HG03025 (cell line): Measurements from ENCODE around the gene SORCS2.

Source experiments
- ATAC-seq: cut with Tn5 transposase; IDR thresholded peaks from one replicate; pipeline ENCODE4 v1.9.1; 2021; ENCODE audit warnings: mild to moderate bottlenecking, moderate library complexity; ENCODE audit not compliant: unreplicated experiment, low FRiP score

SORCS2 gene

DNA sequence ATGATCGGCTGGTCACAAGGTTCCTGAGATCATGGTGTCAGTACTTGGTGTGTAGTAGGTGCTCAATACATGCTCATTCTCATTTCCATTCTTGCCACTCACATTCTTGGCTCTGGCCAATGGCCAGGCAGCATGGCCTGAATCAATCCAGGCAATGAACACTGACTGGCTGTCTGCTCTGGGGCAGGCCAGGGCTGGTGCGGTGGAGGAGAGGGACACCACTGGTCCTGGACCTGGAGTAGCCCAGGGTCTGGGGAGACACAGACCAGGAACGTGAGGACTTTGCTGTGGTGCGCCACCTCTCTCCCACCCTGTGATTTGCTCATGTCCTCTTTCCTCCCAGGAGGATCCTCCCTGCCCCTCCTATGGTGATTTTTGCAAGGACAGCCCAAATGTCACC lies 122.9 kb downstream of the SORCS2 start:
- ATAC-seq, result no peak

DNA sequence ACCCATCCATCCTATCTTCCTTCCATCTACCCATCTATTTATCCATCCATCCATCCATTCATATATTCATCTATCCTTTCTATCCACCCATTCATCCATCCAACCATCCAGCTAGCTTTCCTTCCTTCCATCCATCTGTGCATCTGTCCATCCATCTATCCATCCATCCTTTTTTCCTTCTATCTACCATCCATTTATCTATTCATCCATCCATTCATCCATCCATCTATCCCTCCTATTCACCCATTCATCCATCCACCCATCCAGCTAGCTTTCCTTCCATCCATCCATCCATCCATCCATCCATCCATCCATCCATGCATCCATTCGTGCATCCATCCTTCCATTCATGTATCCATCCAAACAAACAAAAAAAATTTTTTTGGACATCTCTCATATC lies 123.6 kb downstream of the SORCS2 start:
- no peak for ATAC-seq

DNA sequence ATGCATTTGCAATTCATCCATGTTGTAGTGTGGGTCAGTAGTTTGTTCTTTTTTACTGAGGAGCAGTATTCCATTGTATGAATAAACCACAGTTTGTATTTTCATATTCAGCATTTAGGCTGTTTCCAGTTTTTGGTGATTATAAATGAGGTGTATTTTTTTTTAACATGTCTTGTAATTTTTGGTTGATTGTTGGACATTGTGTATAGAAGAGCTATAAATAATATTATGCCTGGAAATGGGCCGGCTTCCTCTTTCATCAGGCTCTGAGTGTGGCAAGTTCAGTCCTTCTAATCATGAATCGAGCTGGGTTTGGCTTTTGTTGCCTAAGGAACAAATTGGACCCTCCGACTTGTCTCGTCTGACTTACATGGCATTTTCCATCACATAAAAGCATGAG lies 126.7 kb downstream of the SORCS2 start:
- ATAC-seq, result no peak

DNA sequence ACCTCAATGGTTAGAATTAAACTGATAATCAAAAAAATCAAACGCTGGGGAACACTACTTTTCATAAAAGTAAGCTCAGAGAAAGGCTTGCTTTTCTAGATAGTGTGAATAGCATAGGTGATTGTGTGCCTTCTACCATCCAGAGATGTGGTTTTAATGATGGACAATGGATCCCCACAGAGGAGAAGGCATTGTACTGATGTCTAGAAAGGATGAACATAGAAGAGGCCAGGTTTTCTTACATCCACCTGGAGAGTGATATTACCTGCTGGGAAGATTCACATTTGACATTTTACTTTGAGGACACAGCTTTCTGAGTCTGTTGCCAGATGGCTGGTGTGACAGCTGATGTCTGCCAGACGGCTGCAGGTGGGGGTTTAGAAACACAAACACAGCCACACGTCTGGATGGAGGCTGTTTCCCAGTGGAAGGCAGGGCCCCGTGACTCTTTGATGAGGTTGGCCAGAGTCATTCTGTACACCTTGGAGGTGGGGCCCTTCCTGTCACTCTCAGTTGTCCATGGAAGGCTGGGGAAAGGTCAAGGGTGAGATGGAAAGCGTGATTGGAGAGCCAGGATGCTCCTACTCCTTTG lies 128.0 kb downstream of the SORCS2 start:
- ATAC-seq, result no peak

DNA sequence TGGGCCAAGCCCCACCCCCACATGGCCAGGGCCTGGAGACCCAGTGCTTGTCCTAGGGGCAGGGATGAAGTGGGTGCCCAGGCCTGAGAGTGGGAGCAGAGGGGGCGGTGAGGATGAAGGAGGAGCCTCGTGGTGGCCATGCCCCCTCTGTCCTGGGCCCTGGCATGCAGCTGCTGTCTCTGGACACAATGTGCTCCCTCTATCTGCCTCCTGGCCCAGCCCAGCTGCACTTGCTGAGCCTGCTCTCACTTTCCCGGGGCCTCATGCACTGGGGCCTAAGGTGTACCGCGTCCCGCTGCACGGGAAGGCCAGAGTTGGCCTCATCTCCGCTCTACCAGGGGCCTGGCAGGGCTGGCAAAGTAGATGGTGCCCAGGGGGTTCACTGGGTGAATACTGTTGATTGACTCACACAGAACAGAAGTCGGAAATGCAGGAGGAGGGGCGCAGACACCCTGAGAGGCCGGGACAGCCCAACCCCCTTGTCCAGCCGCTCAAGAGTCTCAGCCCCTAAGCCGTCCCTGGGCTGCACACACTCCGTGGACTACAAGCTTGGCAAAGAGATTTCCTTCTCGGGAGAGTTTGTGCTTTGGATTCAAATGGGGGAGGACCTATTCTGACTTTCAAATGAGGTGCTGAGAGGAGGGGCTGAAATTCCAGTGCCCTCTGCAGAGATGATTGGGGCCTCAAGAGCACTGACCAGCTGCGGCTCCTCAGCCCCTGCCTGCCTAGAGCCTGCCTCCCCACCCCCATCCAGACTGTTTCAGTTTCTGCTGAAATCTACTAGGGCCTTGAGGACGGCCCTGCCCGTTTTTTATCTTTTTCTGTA lies 130.0 kb downstream of the SORCS2 start:
- no peak for ATAC-seq

DNA sequence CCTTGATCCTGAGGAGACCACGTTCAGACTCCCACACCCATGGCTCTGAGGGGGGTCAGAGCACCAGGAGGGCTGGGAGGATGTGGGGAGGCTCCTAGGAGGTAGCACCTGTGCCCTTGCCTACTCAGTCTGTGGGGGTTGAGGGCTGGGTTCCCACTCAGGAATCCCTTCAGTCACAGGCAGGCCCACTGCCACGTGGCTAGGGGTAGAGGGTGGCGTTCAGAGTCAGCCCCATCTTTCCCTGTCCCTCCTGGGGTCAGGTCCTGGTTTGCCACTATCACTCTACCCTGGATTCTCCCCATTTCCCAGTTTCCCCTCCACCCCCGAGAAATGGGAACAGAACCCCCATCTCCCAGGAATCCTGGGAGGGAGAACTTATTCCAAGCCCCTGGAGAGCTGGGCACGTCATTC lies 131.1 kb downstream of the SORCS2 start:
- no peak for ATAC-seq

DNA sequence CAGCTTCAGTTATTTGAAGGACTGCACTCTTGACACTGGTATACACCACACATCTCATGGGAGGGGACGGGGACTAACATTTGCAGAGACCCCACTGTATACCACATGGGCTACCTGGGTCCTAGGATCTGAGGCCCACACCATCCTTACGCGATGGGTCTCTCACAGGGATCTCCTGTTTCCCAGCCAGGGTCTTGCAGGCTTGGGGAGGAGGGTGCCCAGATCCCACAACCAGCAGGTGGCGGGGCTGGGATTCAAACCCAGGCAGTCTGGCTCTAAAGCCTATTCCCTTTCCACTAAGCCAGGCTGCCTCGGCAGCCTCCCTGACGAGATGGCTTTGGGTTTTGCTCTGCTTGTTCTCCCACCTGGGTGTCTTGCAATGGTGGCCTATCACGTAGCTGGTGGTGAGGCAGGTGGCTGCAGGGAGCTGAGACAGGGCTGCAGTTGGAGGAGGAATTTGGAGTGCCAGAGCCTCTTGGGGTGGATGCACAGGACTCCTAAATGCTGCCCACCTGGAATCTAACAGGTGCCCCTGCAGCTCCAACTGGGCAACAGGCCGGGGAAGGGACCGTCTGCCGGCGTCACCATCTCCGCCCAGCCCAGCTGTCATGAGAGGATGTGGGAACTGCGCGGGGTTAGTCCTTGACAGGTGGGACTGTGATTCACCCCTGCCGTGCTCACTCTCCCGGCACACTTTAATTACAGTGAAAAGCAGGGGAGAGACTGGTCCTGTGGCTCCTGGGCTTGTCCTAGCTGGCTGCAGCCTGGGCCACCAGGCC lies 131.7 kb downstream of the SORCS2 start:
- no peak for ATAC-seq

DNA sequence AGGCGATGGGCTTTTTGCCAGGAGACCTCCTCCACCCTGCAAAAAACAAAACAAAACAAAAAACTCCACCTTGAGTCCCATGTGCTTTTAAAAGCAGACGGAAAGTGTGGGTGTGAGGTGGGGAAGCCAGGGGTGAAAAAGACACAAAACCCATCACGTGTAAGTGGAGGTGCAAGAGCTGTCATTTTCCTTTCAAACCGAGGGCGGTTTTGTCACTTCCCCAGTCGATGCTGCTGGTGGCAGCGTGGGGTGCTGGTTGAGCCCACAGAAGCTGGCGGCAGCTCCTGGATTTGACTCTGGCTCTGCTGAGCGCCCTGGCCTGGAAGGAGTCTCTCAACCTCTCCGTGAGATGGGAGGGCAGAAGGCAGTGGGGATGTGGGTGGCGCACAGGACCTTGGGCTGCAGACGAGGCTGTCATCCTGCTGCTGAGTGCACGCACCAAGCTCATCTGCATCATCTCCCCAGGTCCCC lies 132.3 kb downstream of the SORCS2 start:
- ATAC-seq, result no peak

DNA sequence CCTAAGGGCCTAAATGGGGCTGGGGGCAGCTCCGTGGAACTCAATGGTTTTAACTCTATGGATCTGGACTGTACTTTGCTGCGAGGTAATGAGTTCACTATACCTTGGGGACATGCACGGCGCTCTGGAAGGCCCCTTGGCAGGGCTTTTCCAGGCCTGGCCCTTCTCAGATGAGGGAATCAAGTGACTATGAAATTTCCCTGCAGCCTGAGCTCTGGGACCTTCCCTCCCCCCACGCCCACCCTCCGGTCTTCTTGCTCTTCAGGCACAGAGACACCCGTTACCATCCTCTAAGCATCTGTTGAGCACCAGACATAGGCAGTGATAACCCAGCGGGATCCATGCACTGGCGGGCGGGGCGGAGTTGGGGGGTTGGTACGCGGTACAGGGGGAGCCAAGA lies 133.2 kb downstream of the SORCS2 start:
- no peak for ATAC-seq

DNA sequence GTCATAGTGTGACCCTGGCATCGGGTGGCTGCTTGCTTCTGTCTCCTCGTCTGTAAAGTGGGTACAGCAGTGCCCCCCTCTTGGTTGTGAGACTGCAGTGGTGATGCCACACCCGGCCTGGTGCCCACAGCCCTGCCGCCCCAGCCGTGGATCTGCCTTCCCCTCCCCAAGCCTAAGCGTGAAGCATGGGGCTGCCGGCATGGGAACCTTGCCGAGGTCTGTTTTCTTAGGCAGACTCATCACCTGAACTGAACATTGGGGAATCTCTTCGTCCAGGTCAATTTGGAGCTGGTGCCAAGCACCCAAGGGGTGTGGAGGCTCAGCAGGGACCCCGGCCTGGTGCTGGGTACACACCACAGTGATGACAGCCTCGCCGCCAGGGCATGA lies 134.0 kb downstream of the SORCS2 start:
- ATAC-seq, result no peak

DNA sequence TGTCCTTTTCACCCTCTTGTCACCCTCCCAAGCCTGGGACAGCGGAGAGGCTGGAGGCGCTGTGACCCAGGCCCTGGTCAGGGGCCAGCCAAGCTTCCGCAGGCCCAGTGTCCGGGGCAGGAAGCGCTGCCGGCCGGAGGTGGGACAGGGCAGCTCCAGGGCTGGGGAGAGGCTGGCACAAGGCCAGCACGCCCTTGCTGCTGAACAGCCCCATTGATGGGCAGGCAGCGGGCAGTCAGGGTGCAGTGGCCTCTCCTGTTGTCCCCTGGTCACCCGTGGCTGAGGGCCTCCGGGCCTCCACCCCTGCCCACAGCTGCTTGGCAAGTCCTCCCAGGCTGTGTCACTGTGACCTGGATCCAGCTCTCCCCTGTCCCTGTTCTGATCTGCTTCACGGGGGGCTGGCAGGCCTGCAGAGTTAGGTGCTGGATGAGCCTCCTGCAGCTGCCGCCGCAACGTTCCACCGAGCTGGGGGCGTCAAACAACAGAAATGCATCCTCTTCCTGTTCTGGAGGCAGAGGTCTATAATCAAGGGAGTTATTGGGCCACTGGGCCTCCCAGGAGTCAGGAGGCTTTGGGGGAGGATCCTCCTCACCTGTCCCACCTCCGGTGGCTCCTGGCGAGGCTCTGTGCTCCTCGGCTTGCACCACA lies 134.5 kb downstream of the SORCS2 start:
- no peak for ATAC-seq

DNA sequence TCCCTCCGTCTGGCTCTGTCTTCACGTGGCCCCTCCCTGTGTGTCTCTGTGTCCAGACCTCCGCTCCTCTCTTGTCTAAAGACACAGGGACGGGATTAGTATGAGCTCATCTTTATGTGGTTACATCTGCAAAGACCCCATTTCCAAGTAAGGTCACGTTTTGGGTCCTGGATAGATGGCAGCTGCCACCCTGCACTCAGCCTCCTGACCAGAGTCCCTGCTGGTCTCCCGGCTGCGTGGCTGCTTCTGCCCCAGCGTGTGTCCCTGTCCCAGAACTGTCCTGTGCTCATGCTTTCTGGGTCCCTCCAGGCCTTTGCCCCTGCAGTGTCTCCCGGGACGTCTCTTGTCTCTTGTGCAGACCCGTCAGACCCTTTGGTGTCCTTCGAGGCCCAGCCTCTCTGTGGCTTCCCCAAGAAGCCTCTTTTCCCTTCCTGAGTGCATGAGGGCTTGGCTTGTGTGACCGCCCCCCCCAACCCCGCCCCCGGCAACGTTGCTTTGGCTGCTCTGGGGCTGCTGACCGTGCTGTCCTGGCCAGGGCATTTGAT lies 135.1 kb downstream of the SORCS2 start:
- no peak for ATAC-seq

DNA sequence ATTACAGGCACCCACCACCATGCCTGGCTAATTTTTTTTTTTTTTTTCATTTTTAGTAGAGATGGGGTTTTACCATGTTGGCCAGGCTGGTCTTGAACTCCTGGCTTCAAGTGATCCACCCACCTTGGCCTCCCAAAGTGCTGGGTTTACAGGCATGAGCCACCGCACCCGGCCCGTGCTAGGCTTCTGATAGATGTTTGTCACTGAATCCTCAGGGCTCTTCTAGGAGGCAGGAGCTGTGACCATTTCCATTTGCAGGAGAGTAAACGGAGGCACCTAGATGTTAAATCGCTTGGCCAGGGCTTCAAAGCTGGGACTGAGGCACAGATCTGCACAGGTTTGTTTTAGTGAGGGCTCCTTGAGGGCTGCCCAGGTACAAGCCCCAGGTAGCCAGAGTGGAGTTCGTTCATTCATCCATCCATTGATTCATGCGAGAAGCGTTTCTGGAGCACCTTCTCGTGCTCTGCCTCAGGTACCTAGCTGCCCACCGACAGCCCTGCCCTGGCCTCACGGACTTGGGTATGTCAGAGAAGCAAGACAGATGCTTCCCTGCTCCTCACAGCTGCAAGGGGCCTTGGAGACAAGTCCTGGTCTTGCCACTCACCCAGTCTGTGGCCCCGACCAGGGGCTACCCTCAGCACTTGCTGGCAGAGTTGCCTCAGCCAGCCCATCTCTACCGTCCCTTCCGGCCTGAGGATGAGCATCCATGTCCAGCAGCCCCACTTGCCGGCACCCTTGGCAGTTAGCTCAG lies 136.0 kb downstream of the SORCS2 start:
- no peak for ATAC-seq

DNA sequence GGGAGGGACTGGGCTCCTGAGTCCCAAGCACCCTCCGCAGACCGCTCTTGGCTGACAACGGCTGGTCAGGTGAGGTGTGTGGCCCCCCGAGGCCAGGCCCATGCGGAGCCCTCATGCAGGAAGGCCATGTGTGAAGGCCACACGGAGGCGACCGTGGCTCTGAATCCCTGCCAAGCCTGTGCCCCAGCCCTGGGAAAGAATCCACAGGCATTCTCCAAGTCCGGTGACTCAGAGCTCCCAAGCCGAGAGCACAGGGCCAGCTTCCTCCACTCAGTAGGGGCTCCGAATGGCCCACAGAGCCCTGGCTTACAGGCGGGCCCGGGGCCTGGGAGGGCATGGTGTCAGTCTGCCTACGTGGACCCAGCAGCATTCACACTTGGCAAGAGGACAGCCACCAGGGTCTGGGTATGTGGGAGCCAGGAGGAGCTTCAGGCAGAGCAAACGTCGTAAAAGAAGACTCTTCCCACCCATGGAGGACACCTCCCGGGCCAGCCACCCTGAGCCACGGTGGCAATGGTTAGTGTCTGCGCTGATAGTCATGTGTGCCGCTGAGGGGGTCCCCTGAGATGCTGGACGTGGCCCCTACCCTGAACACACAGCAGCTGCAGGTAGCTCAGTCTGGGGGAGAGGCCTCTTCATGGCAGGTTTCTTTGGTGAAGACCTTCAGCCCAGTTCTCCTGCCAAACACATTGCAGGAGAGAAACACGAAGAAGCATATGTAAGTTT lies 136.7 kb downstream of the SORCS2 start:
- ATAC-seq, result no peak

DNA sequence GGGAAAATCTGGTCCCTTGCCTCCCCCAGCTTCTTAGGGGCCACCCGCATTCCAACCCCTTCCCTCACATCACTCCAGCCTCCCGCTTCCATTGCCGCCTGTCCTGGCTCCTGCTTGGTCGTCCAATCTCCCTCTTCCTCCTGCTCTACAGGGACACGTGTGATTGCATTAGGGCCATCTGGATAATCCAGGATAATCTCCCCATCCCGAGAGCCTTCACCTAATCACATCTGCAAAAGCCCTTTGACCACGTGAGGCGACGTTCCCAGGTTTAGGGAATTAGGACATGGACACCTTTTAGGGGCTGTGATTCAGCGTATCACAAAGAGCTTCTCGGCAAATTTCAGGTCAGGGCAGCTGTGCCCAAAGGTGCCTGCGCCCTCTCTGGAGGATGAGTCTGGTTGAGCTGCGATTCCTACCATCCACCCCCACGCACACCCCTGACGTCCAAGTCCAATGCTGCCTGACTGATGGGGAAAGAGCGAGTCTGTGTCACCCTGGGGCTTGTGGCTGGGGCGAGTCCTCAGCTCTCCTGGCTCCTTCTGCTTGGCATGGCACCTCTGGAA lies 137.8 kb downstream of the SORCS2 start:
- no peak for ATAC-seq

DNA sequence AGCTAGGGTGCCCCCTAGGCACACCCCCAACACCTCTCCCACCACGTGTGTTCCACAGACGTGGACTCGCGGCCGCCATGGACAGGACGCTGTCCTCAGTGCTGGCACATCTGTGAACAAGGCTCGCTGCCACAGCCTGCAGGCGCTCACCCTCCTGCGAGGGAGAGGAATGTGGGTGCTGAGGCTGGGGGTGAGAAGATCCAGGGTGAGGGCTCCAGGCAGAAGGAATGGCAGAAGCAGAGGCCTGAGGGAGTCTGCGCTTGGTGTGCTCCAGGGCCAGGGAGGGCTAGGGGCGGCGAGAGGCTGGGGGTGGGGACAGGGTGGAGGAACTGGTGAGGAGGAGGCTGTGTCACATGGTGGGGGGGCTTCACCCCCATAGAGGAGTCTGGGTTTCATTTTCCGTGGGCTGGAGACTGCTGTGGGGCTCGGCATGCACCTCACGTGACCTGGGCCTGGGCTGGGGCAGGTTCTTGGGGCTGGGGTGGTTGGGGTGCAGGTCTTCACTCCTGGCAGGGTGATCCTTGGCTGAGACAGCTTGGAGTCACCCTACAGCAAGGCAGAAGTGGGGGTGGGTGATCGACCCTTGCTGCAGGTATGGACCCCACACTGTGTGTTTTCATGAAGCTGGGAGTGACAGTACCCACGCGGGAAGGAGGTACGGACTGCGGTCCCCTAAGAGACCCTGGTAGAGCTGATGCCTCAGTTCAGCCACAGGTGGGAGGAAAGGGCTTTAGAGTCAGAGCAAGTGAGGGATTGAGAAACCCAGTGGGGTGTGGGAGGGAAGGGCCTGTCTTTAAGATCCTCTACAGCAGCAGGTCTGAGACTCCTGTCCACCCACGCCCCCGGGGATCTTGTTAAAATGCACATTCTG lies 138.7 kb downstream of the SORCS2 start:
- ATAC-seq, result no peak

DNA sequence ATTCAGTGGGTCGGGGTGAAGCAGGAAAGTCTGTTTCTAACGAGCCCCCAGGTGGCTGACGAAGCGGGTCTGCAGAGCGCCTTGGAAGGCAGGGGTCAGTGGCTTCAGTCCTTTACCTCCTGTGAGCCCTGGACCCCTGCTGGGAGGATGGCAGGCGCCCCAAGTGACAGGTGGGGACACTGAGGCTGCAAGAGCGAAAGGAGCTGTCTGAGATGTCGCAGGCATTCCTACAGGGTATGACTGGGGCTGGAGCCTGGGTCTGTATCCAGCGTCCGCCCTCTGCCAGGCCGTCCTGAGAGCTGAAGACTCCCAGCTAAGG lies 139.3 kb downstream of the SORCS2 start:
- no peak for ATAC-seq
